GM21526 (cell line): ENCODE measurements around the gene ALS2.

Experiments
- ATAC-seq: cut with Tn5 transposase; IDR thresholded peaks from one replicate; pipeline ENCODE4 v1.9.1; 2021; ENCODE audit warnings: moderate library complexity; ENCODE audit not compliant: unreplicated experiment, low FRiP score

ALS2 gene

GRCh38 chr2:201761101-201761500 is 19.6 kb downstream of the ALS2 start:
- ATAC-seq: no peak

- no peak for ATAC-seq
Observed at GRCh38 chr2:201759567-201759966, 21.2 kb downstream of the ALS2 start.

- no peak for ATAC-seq
Observed at GRCh38 chr2:201758873-201759272, 21.9 kb downstream of the ALS2 start.

- ATAC-seq: no peak
Observed at GRCh38 chr2:201758234-201758633, 22.5 kb downstream of the ALS2 start.

GRCh38 chr2:201754717-201755415 is 25.9 kb downstream of the ALS2 start:
- ATAC-seq: no peak

- ATAC-seq: no peak
Observed at GRCh38 chr2:201751566-201751965, 29.2 kb downstream of the ALS2 start.

- ATAC-seq: no peak
Observed at GRCh38 chr2:201746551-201746950, 34.2 kb downstream of the ALS2 start.

GRCh38 chr2:201735486-201735885 is 45.2 kb downstream of the ALS2 start:
- no peak for ATAC-seq

GRCh38 chr2:201734111-201734510 is 46.6 kb downstream of the ALS2 start:
- ATAC-seq: no peak

- no peak for ATAC-seq
Observed at GRCh38 chr2:201733544-201733943, 47.2 kb downstream of the ALS2 start.

- ATAC-seq: no peak
Observed at GRCh38 chr2:201730651-201731285, 50.0 kb downstream of the ALS2 start.

GRCh38 chr2:201715459-201715858 is 65.3 kb downstream of the ALS2 start:
- ATAC-seq: no peak

- no peak for ATAC-seq
Observed at GRCh38 chr2:201712726-201713125, 68.0 kb downstream of the ALS2 start.

GRCh38 chr2:201709747-201710146 is 71.0 kb downstream of the ALS2 start:
- no peak for ATAC-seq

GRCh38 chr2:201709049-201709448 is 71.7 kb downstream of the ALS2 start:
- no peak for ATAC-seq

- no peak for ATAC-seq
Observed at GRCh38 chr2:201707753-201708152, 73.0 kb downstream of the ALS2 start.

- ATAC-seq: no peak
Observed at GRCh38 chr2:201707142-201707541, 73.6 kb downstream of the ALS2 start.

GRCh38 chr2:201704536-201704935 is 76.2 kb downstream of the ALS2 start:
- ATAC-seq: no peak

- no peak for ATAC-seq
Observed at GRCh38 chr2:201701646-201702045, 79.1 kb downstream of the ALS2 start.

- ATAC-seq: no peak
Observed at GRCh38 chr2:201699416-201699815, 81.3 kb downstream of the ALS2 start.

GRCh38 chr2:201698588-201699226 is 82.0 kb downstream of the ALS2 start, which contains the start of gene MPP4:
Gene MPP4 (minus strand): TSS chr2:201698644. CDS start chr2:201693954, 4,690 bp downstream.
- ATAC-seq: no peak

GRCh38 chr2:201697899-201698298 is 82.8 kb downstream of the ALS2 start:
- no peak for ATAC-seq
